GM12873 (cell line): ENCODE results near the gene LCN10.

Source experiments
- TF ChIP-seq, protein P1 (sequence below): IDR thresholded peaks from 2 replicates; pipeline ENCODE4 v1.5.1; 2012; ENCODE audit warnings: low read depth, mild to moderate bottlenecking, moderate library complexity, low read length, control low read depth; ENCODE audit not compliant: insufficient read depth; ENCODE audit errors: missing control alignments

Gene LCN10

GRCh38 chr9:136740971-136741882 lies 1.5 kb downstream of the LCN10 start:
- TF ChIP-seq, protein P1, sequence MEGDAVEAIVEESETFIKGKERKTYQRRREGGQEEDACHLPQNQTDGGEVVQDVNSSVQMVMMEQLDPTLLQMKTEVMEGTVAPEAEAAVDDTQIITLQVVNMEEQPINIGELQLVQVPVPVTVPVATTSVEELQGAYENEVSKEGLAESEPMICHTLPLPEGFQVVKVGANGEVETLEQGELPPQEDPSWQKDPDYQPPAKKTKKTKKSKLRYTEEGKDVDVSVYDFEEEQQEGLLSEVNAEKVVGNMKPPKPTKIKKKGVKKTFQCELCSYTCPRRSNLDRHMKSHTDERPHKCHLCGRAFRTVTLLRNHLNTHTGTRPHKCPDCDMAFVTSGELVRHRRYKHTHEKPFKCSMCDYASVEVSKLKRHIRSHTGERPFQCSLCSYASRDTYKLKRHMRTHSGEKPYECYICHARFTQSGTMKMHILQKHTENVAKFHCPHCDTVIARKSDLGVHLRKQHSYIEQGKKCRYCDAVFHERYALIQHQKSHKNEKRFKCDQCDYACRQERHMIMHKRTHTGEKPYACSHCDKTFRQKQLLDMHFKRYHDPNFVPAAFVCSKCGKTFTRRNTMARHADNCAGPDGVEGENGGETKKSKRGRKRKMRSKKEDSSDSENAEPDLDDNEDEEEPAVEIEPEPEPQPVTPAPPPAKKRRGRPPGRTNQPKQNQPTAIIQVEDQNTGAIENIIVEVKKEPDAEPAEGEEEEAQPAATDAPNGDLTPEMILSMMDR, result no peak

GRCh38 chr9:136740491-136740890 lies 2.2 kb downstream of the LCN10 start:
- TF ChIP-seq, protein P1, result no peak

- TF ChIP-seq, protein P1, result no peak
These were observed 2.7 kb downstream of the LCN10 start for GRCh38 chr9:136740069-136740468.

DNA sequence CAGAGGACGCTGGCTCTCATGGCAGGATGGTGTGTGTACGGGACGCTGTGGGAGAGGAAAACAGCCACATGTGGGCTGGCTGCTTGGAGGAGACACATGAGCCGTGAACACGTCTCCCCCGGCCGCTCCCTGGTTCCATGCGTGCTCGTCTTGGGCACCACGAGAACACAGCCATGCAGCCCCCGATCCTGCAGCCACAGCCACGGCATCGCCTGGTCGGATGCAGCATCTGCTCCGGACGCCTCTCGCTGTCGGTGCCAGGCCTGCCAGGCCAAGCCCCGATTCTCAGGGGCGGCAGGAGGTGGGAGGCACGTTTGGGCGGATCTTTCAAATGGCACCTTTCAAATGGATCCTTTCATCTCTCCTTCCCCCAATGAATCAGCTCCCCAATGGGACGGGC lies 3.2 kb downstream of the LCN10 start:
- TF ChIP-seq, protein P1, result no peak

DNA sequence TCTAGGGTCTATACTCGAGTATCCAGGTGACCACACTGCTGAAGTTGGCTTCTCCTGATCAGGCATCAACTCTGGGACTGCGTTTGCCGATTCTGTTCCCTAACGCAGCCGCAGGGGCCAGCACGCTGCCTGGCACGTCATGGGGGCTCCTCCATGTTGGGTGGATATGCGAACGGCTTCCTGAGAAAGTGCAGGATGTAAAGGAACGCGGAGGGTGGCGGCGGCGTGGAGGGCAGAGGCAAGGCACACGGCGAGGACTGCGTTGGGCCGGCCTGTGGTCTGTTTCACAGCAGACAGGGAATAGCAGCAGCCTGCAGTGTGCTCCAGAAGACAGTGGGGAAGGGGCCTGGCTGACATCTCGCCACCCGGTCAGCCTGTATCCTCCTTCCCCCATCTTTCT lies 3.8 kb downstream of the LCN10 start:
- TF ChIP-seq, protein P1, result no peak

GRCh38 chr9:136735812-136736480 lies 6.8 kb downstream of the LCN10 start:
- TF ChIP-seq, protein P1, result no peak

DNA sequence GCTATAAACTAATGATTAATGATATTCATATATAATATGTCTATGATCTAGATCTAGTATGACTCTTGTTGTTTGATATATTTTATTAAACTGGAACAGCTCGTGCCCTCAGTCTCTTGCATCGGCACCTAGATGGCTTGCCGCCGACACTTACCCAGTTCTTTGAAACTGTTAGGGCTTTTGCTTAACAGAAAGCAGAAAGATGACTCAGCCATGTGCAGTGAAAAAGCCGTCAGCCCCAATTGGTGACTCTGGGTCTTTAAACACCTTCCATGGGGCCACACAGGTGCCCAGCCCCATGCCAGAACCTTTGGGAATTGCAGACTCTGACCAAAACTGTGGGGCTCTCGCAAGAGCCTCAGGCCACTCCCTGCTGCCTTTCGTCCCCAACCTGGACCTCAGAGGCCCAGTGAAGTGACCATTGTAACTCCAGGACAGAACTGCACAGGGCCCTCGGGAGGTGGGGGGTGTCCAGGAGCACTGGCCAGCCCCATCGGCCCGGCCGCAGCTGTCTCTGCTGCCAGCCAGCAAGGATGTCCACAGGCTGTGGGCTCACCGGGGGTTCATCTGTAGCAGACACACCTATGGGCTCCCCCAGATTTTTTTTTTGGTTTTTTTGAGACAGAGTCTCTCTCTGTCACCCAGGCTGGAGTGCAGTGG lies 7.8 kb downstream of the LCN10 start:
- TF ChIP-seq, protein P1, result no peak
